AG08396 (cell line): ENCODE data around the gene CPLANE1.
A peak's percentile ranks its signal among the peaks of the same experiment; 100 is the strongest.
"Not testable (repeated sequence)": the region's sequence is repeated elsewhere in the genome, so short reads cannot be mapped to it uniquely, and the experiment has no call there.

Experiments
- DNase-seq: peaks from one replicate; pipeline ENCODE4 v3.0.0; 2012; ENCODE audit warnings: low spot score, mixed read lengths

CPLANE1 gene

GRCh38 chr5:37248970-37249814 lies at the start of gene CPLANE1:
TSS of gene CPLANE1 (minus strand) at chr5:37249376. CDS start at chr5:37247698, 1,678 bp downstream.
- peak; percentile 93 for DNase-seq

DNA sequence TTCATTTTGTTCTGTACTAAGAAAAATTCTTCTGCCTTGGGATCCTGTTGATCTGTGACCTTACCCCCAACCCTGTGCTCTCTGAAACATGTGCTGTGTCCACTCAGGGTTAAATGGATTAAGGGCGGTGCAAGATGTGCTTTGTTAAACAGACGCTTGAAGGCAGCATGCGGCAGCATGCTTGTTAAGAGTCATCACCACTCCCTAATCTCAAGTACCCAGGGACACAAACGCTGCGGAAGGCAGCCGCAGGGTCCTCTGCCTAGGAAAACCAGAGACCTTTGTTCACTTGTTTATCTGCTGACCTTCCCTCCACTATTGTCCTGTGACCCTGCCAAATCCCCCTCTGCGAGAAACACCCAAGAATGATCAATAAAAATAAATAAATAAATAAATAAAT lies 47.1 kb upstream of the CPLANE1 start:
- not testable (repeated sequence) for DNase-seq

- no peak for DNase-seq
These were observed 34.1 kb upstream of the CPLANE1 start for GRCh38 chr5:37283214-37283820.

DNA sequence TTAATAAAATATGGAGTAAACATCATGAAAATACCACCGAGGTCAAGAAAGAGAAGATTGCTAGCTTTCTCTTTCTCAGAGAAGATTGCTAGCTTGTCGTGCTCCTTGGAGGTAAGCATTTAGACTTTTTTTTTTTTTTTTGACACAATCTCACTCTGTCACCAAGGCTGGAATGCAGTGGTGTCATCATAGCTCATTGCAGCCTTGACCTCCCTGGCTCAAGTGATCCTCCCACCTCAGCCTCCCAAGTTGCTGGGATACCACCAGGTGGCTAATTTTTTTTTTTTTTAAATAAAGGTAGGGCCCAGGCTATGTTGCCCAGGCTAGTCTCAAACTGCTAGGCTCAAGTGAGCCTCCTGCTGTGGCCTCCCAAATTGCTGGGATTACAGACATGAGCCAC lies 26.3 kb upstream of the CPLANE1 start:
- DNase-seq, result no peak

DNA sequence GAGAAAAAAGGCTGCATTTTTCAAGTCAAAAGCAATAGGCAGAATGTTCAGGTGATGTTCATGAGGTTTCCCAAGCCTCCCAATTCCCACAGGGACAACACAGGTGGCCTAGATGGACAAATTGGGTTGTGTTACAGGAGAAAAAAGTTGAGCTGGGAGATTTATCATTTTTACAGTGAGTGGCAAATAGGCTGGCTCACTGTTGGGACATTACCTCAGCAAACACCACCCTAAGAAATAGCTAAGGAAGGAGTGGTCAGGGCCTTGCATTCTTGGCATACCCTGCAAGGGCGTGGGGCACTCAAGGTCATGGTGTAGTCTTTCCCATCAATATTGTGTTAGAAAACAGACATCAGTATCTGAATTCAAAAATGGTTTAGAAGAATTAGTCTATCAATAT lies 23.3 kb upstream of the CPLANE1 start:
- peak; percentile 33 for DNase-seq

DNA sequence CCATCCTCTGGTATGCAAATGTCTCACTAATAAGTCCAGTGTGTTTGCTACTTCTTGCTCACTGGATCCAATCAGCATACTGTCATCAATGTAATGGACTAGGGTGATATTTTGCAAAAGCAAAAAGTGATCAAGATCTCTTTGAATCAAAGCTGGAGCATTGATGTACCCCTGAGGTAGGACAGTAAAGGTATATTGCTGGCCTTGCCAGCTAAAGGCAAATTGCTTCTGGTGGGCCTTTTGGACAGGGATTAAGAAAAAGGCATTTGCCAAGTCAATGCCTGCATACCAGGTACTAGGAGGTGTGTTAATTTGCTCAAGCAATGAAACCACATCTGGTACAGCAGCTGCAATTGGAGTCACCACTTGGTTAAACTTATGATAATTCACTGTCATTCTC lies 18.9 kb upstream of the CPLANE1 start:
- DNase-seq, result not testable (repeated sequence)

DNA sequence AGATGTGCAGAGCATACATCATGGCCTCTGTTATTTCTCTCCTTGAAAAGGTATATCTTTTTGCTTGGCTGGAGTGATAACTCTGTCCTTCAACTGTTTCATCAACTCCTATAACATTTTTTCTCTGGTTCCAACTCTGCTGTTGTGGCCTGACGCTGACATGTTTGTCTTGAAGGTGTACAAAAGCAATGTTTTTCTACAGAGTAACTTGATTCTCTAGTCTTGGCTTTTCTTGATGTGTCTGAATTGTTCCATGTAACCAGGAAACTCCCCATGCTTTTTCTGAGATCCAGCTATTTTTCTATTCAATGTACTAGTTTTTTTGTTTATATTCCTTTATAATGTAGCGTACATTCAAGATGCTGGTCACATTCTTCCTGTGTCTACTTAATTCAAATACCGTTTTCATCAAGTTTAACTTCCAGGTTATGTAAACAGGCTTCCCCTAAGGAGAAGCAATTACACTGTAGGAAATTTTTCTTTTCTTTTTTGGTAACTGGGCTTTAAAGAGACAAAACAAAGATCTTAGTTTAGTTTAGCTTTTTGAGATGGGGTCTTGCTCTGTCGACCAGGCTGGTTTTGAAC lies 6.7 kb upstream of the CPLANE1 start:
- no peak for DNase-seq

DNA sequence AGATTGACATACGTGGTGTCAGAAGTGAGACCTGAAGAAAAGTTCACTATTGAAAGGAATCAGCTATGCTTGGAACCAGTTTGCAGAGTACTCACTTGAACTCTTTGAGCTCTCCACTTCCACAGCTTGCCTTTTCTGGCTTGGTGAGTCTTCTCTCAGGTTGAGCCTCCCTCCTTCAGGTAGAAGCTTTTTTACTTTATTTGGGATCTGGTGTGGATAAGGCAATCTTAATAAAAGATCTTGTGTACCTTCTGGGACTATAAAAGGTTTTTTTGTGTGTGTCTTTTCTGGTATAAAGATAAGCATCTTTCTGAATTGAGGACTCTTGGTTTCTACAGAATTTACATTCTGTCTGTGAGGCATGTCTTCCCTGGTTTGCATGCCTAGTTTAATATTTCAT lies 5.4 kb upstream of the CPLANE1 start:
- DNase-seq, result no peak

GRCh38 chr5:37251665-37252064 lies 2.5 kb upstream of the CPLANE1 start:
- DNase-seq, result no peak

- DNase-seq, result no peak
These were observed 614 bp upstream of the CPLANE1 start for GRCh38 chr5:37249815-37250164.

GRCh38 chr5:37248421-37248969 lies 681 bp downstream of the CPLANE1 start:
- no peak for DNase-seq

DNA sequence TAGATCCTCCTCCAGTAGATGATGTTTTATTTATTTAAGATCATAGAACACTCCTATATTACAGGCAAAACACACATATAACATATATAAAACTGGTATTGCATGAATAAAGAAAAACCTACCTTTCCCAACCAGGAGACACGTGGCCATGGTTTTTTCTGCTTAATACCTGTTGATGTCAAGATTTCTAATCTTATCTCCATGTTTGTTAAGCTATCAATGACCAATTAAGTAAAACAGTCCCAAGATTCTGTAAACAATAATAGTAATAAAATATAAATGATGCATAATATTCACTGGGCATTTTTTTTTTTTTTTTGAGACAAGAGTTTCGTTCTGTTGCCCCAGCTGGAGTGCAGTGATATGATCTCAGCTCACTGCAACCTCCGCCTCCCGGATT lies 1.7 kb downstream of the CPLANE1 start:
- no peak for DNase-seq

DNA sequence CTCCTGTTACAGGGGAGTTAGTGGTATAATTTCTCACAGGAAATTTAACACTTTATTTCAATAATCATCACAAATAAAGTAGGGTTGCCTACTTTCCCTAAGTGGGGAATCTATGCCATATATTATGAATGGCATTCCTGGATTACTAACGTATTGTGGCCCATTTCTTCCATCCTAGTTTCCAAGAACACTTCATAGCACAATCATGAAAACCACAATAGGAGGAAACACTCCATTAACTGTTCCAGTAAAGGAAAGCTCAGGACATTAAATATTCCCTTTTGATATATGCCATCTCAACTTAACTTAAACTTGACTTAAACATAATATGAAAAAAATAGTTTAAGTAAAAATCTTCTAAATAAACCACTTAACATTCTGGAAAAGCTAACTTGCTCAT lies 2.1 kb downstream of the CPLANE1 start:
- DNase-seq, result no peak

- DNase-seq, result no peak
These were observed 14.9 kb downstream of the CPLANE1 start for GRCh38 chr5:37234288-37234687.

DNA sequence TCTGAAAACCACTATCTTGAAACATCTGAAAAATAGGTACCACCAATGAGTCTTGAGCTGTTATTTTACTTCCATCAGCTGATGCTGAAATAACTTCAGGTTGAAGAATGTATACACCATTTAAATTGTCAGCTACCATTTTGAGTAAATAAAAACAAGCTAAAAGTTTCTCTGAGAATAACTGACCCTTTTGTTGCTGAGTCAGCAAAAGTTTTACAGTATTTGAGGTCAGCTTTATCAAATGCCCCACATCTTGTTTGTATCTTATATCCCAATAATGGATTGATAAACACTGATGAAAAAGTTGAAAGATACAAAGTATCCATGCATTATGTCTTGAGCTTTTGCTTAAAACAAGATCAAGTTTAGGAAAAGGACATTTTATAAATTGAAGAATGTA lies 22.8 kb downstream of the CPLANE1 start:
- DNase-seq, result no peak

DNA sequence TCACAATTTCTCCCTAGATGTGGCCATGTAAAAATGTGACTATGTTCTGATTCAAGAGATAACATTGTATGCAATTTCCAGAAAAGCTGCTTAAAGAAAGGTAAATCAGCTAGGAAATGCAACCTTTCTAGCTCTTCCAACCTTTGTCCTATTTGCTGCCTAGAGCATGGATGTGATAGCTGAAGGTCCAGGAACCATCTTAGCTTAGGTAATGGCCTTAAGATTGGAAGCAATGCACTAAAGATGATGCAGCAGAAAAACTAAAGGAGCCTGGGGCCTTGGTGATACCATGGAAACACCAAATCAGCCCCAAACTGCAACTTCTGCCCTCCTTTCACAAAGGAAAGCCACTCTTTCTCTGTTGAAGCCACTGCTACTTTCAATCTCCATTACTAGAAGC lies 27.0 kb downstream of the CPLANE1 start:
- DNase-seq, result no peak

GRCh38 chr5:37220426-37220825 lies 28.8 kb downstream of the CPLANE1 start:
- not testable (repeated sequence) for DNase-seq

DNA sequence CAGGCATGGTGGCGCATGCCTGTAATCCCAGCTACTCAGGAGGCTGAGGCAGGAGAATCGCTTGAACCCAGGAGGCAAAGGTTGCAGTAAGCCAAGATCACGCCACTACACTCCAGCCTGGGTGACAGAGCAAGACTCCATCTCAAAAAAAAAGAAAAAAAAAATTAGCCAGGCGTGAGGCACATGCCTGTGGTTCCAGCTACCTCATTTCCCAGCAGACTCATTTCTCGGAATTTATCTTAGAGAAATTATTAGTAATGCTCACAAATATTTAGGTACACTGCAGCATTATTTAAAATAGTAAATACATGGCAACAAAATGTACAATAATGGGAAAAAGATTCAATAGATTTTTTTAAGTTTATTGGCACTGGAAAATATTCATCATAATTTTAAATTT lies 29.8 kb downstream of the CPLANE1 start:
- peak; percentile 17 for DNase-seq

DNA sequence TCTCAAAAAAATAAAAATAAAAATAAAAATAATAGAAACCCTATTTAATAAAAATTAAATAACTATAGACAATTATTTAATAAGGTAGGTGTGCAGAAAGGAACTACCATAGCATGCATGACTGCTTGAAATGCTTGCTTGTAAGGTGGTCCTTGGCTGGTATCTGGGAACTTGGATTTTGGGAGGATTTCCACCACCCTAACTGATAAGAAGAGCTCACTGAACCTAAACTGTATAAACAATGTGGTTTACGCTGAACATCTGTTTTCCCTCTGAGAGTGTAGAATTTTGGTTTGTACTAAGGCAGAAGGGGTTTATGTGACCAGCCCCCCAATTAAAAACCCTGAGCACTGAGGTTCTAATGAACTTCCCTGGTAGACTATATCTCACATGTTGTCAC lies 31.2 kb downstream of the CPLANE1 start:
- no peak for DNase-seq

- DNase-seq, result no peak
These were observed 34.6 kb downstream of the CPLANE1 start for GRCh38 chr5:37214550-37214949.

GRCh38 chr5:37212096-37212495 lies 37.1 kb downstream of the CPLANE1 start:
- no peak for DNase-seq

GRCh38 chr5:37211661-37212060 lies 37.5 kb downstream of the CPLANE1 start:
- DNase-seq, result no peak
